Motor neuron (in vitro differentiated cells): Measurements from ENCODE around the gene TBC1D3L. TPM values are rescaled to one million over a fixed set of nuclear protein-coding genes. Genes with fewer than 3 reads are reported as not detected.
"Not testable (repeated sequence)": the region's sequence is repeated elsewhere in the genome, so short reads cannot be mapped to it uniquely, and the experiment has no call there.

Source experiments
- ATAC-seq, 8 experiments: fragments of 200-7000 bp; cut with Tn5 transposase; replicated peaks in 6 of 8; 2 replicates each; pipeline ENCODE4 v1.8.0; 2021; ENCODE audit warnings: mild to moderate bottlenecking in 8 of 8, moderate library complexity in 8 of 8
- H3K27ac ChIP-seq, 2 donors: fragments of 250-450 bp; sonication (Bioruptor Pico); 2 replicates each; pipeline ENCODE4 v1.9.0; 2021; ENCODE audit warnings: antibody characterized with exemption in 2 of 2, mild to moderate bottlenecking in 2 of 2, moderate library complexity in 1 of 2
- H3K4me1 ChIP-seq, 2 donors: fragments of 250-450 bp; sonication (Bioruptor Pico); replicated peaks in 1 of 2; 2 replicates each; pipeline ENCODE4 v1.6.1; 2021; ENCODE audit warnings: antibody characterized with exemption in 2 of 2, mild to moderate bottlenecking in 2 of 2, moderate library complexity in 1 of 2
- H3K4me3 ChIP-seq, 5 donors: fragments of 250-450 bp; sonication (Bioruptor Pico); 2 replicates each; pipeline ENCODE4 v1.9.0; 2021; ENCODE audit warnings: antibody characterized with exemption in 5 of 5, mild to moderate bottlenecking in 5 of 5, moderate library complexity in 4 of 5
- WGBS, 10 experiments: fragments of 450-650 bp; shearing (Covaris generic); methylation state at CpG; one replicate each; pipeline ENCODE4 v1.0.0; 2022; 5-methylcytosine and 5-hydroxymethylcytosine counted together
- in situ Hi-C, 9 experiments: fragments of 400-800 bp; cut with MboI; loops; one replicate each; pipeline ENCODE4 v1.15.0; 2021; ENCODE audit warnings: low sequenced_read_pairs in 9 of 9, low pct_unique_long_range_greater_than_20kb in 2 of 9; ENCODE audit not compliant: unreplicated experiment in 9 of 9
- total RNA-seq, 8 experiments: library from RNA; unstranded; fragments of 300-600 nt; gene quantifications; 2 replicates each; pipeline versions ENCODE4 v1.2.3 to v1.2.4, GENCODE V29; 2022

The TBC1D3L gene
- 10 to 100 TPM in 1 of 8 experiments, 1 to 10 TPM in 7; 3.7 to 11.7 (median 7.0) TPM for total RNA-seq

DNA sequence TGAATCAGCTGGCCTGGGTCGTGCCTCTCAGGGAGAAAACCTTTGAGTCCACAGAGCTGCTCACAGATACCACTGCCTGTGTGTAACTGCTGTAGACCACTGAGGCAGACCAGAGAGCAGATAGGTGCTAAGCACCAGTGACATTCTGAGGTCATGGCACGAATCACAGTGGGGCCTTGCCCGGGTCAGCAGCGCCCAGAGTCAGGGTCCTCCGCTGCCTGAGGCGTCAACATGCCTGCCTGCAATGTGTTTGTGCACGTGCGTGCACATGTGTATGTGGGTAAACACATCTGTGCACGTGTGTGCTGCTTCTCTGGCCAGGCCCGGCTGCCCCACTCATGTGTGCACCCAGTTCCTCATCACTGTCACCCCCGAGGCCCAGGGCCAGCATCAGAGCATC is at the start of gene TBC1D3L:
TBC1D3L (minus strand) TSS at position 101 of the 400 bp plus-strand sequence. CDS start 1,540 bp downstream, outside the sequence.
- no CpG with 5 or more reads among the region's 11 CpGs for WGBS, 10 experiments
- H3K27ac ChIP-seq, H3K4me1 ChIP-seq, in situ Hi-C loops, ATAC-seq, H3K4me3 ChIP-seq: not testable (repeated sequence)

DNA sequence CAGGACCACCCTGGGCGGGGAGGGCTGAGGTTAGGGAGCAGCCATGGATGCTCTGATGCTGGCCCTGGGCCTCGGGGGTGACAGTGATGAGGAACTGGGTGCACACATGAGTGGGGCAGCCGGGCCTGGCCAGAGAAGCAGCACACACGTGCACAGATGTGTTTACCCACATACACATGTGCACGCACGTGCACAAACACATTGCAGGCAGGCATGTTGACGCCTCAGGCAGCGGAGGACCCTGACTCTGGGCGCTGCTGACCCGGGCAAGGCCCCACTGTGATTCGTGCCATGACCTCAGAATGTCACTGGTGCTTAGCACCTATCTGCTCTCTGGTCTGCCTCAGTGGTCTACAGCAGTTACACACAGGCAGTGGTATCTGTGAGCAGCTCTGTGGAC is 14.8 kb upstream of the TBC1D3L start, which contains the start of gene TBC1D3D:
TBC1D3D (plus strand) TSS at position 301 of the 400 bp plus-strand sequence. CDS start 1,585 bp downstream, outside the sequence.
- H3K4me1 ChIP-seq, ATAC-seq, H3K4me3 ChIP-seq, H3K27ac ChIP-seq, in situ Hi-C loops: not testable (repeated sequence)
- no CpG with 5 or more reads among the region's 11 CpGs for WGBS, 10 experiments

Other genes with a start within 250 kb of the TBC1D3L start
- gene HNF1B, start 244.0 kb downstream of the TBC1D3L start, total RNA-seq, result under 1 TPM in 7 of 8 experiments, not detected in 1; 0.05 to 0.66 (median 0.20) TPM
- not detected for gene TBC1D3K, start 64.6 kb downstream of the TBC1D3L start, total RNA-seq
- under 1 TPM in 5 of 8 experiments, not detected in 3; 0.11 to 0.85 (median 0.25) TPM for gene TBC1D3D, start 14.9 kb upstream of the TBC1D3L start, total RNA-seq
- under 1 TPM in 2 of 8 experiments, not detected in 6; 0.25 to 0.55 TPM for gene TBC1D3C, start 79.6 kb upstream of the TBC1D3L start, total RNA-seq
- not detected for gene TBC1D3E, start 138.9 kb upstream of the TBC1D3L start, total RNA-seq
- not detected for gene TBC1D3, start 203.5 kb upstream of the TBC1D3L start, total RNA-seq